Measurements from ENCODE around the gene ALDOB. TPM values are rescaled to one million over a fixed set of nuclear protein-coding genes. Genes with fewer than 3 reads are reported as not detected.

ALDOB gene
- total and polyA plus RNA-seq, 2 of the 13 experiments (the other 11 are each of a cell fraction or from before 2014, with no cell fraction given): 0.29 to 0.97 TPM

DNA sequence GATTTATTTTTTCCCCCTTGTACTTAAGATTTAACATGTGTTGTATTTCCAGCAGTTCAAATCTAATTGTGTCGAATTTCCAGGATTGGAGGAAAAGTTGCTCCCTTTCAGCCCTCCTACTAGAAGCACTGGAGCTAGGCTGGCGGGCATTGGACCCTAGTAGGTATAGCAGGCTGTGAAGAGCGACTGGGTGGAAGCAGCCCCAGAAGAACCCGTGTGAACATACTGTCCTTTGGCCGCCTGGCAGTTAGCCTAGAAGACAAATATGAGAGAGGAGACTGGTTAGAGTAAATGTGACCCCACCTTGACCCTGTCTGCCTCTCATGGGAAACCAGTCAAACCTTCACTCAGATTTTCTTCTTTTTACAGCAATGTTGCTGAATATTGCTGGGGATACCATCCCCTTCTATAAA, 13.9 kb downstream of the ALDOB start (continued):
- no peak for TF ChIP-seq CEBPZ (IDR thresholded peaks at IDR 0.05; ENCODE audit: low read length)
- no peak for TF ChIP-seq ATF1 (CRISPR knock-in tag; IDR thresholded peaks at IDR 0.05)
- peak; percentile 79 for TF ChIP-seq ZKSCAN1 (IDR thresholded peaks at IDR 0.05; ENCODE audit: low read length)
- TF ChIP-seq ZNF136 (CRISPR knock-in tag; IDR thresholded peaks at IDR 0.05; ENCODE audit: low read depth): peak; percentile 96; the same call in 1 of the 2 replicates
- TF ChIP-seq ZFX (CRISPR knock-in tag; IDR thresholded peaks at IDR 0.05; ENCODE audit: low read depth): no peak
- TF ChIP-seq, protein P1, sequence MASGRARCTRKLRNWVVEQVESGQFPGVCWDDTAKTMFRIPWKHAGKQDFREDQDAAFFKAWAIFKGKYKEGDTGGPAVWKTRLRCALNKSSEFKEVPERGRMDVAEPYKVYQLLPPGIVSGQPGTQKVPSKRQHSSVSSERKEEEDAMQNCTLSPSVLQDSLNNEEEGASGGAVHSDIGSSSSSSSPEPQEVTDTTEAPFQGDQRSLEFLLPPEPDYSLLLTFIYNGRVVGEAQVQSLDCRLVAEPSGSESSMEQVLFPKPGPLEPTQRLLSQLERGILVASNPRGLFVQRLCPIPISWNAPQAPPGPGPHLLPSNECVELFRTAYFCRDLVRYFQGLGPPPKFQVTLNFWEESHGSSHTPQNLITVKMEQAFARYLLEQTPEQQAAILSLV (CRISPR knock-in tag; IDR thresholded peaks at IDR 0.05; ENCODE audit: borderline replicate concordance): no peak
- TF ChIP-seq, protein P2, sequence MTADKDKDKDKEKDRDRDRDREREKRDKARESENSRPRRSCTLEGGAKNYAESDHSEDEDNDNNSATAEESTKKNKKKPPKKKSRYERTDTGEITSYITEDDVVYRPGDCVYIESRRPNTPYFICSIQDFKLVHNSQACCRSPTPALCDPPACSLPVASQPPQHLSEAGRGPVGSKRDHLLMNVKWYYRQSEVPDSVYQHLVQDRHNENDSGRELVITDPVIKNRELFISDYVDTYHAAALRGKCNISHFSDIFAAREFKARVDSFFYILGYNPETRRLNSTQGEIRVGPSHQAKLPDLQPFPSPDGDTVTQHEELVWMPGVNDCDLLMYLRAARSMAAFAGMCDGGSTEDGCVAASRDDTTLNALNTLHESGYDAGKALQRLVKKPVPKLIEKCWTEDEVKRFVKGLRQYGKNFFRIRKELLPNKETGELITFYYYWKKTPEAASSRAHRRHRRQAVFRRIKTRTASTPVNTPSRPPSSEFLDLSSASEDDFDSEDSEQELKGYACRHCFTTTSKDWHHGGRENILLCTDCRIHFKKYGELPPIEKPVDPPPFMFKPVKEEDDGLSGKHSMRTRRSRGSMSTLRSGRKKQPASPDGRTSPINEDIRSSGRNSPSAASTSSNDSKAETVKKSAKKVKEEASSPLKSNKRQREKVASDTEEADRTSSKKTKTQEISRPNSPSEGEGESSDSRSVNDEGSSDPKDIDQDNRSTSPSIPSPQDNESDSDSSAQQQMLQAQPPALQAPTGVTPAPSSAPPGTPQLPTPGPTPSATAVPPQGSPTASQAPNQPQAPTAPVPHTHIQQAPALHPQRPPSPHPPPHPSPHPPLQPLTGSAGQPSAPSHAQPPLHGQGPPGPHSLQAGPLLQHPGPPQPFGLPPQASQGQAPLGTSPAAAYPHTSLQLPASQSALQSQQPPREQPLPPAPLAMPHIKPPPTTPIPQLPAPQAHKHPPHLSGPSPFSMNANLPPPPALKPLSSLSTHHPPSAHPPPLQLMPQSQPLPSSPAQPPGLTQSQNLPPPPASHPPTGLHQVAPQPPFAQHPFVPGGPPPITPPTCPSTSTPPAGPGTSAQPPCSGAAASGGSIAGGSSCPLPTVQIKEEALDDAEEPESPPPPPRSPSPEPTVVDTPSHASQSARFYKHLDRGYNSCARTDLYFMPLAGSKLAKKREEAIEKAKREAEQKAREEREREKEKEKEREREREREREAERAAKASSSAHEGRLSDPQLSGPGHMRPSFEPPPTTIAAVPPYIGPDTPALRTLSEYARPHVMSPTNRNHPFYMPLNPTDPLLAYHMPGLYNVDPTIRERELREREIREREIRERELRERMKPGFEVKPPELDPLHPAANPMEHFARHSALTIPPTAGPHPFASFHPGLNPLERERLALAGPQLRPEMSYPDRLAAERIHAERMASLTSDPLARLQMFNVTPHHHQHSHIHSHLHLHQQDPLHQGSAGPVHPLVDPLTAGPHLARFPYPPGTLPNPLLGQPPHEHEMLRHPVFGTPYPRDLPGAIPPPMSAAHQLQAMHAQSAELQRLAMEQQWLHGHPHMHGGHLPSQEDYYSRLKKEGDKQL (CRISPR knock-in tag; IDR thresholded peaks at IDR 0.05; ENCODE audit: low read depth): no peak
- TF ChIP-seq ZNF12 (CRISPR knock-in tag; IDR thresholded peaks at IDR 0.05): peak; percentile 41; the same call in 1 of the 2 replicates
- TF ChIP-seq, protein P3, sequence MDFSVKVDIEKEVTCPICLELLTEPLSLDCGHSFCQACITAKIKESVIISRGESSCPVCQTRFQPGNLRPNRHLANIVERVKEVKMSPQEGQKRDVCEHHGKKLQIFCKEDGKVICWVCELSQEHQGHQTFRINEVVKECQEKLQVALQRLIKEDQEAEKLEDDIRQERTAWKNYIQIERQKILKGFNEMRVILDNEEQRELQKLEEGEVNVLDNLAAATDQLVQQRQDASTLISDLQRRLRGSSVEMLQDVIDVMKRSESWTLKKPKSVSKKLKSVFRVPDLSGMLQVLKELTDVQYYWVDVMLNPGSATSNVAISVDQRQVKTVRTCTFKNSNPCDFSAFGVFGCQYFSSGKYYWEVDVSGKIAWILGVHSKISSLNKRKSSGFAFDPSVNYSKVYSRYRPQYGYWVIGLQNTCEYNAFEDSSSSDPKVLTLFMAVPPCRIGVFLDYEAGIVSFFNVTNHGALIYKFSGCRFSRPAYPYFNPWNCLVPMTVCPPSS (IDR thresholded peaks at IDR 0.05): no peak
- TF ChIP-seq ZNF761 (CRISPR knock-in tag; conservative IDR thresholded peaks at IDR 0.05): no peak
- TF ChIP-seq DNMT1 (CRISPR knock-in tag; IDR thresholded peaks at IDR 0.05): no peak
- no peak for TF ChIP-seq ZNF496 (CRISPR knock-in tag; IDR thresholded peaks at IDR 0.05; ENCODE audit: insufficient replicate concordance)
- peak; percentile 50 for TF ChIP-seq MAX (IDR thresholded peaks at IDR 0.05)
- TF ChIP-seq POLR2AphosphoS5 (IDR thresholded peaks at IDR 0.05; ENCODE audit: low read depth, low read length): 0 out of 2 replicates have a peak, but pooled peaks have one; percentile 12
- TF ChIP-seq SSRP1 (CRISPR knock-in tag; IDR thresholded peaks at IDR 0.05): no peak
- peak; percentile 70; the same call in 1 of the 2 replicates for TF ChIP-seq FOXO1 (CRISPR knock-in tag; IDR thresholded peaks at IDR 0.05)
- no peak for TF ChIP-seq MAF1 (CRISPR knock-in tag; IDR thresholded peaks at IDR 0.05; ENCODE audit: borderline replicate concordance)
- no peak for TF ChIP-seq MLLT10 (CRISPR knock-in tag; IDR thresholded peaks at IDR 0.05)
- no peak for TF ChIP-seq DDIT3 (CRISPR knock-in tag; IDR thresholded peaks at IDR 0.05)
- TF ChIP-seq ZNF432 (CRISPR knock-in tag; IDR thresholded peaks at IDR 0.05; ENCODE audit: borderline replicate concordance): no peak
